H1 (cell line): Measurements from ENCODE around the gene KLHL40. TPM values are rescaled to one million over a fixed set of nuclear protein-coding genes. Genes with fewer than 3 reads are reported as not detected.
A peak's percentile ranks its signal among the peaks of the same experiment; 100 is the strongest.

ENCODE experiments used
- CTCF ChIA-PET: fragments of 300-600 bp; sonication (Branson Sonifier 250); formaldehyde crosslinking; loops from one replicate; lab custom pipeline; 2021; ENCODE audit not compliant: partially characterized antibody; lab: Charles Lee
- POLR2A ChIA-PET: fragments of 300-600 bp; sonication (Branson Sonifier 250); formaldehyde crosslinking; loops from one replicate; lab custom pipeline; 2021; ENCODE audit warnings: inconsistent platforms; ENCODE audit not compliant: partially characterized antibody; lab: Charles Lee
- DNase-seq, 2 experiments: peaks; one replicate each; pipeline versions ENCODE4 v3.0.0 to v3.0.0-alpha.2; 2010 to 2022; ENCODE audit warnings: low spot score in 2 of 2, low read depth in 1 of 2, mixed read lengths in 1 of 2
- FAIRE-seq: peaks from 2 replicates; lab custom pipeline; 2011; peaks lifted over from hg19 to GRCh38; lab: Jason Lieb, UNC
- H2AFZ ChIP-seq: 2 replicates; pipeline ENCODE4 v1.8.1; 2012; ENCODE audit warnings: low read length, inconsistent platforms
- H2AK5ac ChIP-seq: 2 replicates; pipeline ENCODE4 v1.6.1; 2013; ENCODE audit warnings: low read depth, low read length
- H2BK120ac ChIP-seq: replicated peaks from 2 replicates; pipeline ENCODE3; 2013; ENCODE audit warnings: low read depth, low read length, inconsistent platforms
- H2BK12ac ChIP-seq: 2 replicates; pipeline ENCODE4 v1.6.1; 2013; ENCODE audit warnings: low read depth, low read length
- H2BK15ac ChIP-seq: 2 replicates; pipeline ENCODE4 v1.6.1; 2013; ENCODE audit warnings: low read length
- H2BK20ac ChIP-seq: 2 replicates; pipeline ENCODE4 v1.6.1; 2013; ENCODE audit warnings: low read length
- H2BK5ac ChIP-seq: 2 replicates; pipeline ENCODE4 v1.6.1; 2013; ENCODE audit warnings: low read depth, low read length
- H3K14ac ChIP-seq: 2 replicates; pipeline ENCODE4 v1.6.1; 2013; ENCODE audit warnings: inconsistent platforms; ENCODE audit not compliant: insufficient read length
- H3K18ac ChIP-seq: 2 replicates; pipeline ENCODE4 v1.6.1; 2013; ENCODE audit warnings: low read length; ENCODE audit errors: extremely low read depth
- H3K23ac ChIP-seq: 2 replicates; pipeline ENCODE4 v1.6.1; 2013; ENCODE audit warnings: inconsistent platforms; ENCODE audit not compliant: insufficient read length
- H3K23me2 ChIP-seq: 2 replicates; pipeline ENCODE4 v1.6.1; 2013; ENCODE audit warnings: low read depth, low read length
- H3K27ac ChIP-seq: 2 replicates; pipeline ENCODE4 v1.6.1; 2011; ENCODE audit warnings: low read depth, low read length, inconsistent platforms
- H3K27me3 ChIP-seq, 4 experiments: replicated peaks in 1 of 4; 1 replicate in 1 of 4; 2 replicates in 3 of 4; pipeline versions ENCODE4 v1.6.1 to v1.8.1; 2011 to 2013; ENCODE audit warnings: low read length in 3 of 4, mild to moderate bottlenecking in 3 of 4, inconsistent platforms in 2 of 4, mixed read lengths in 2 of 4, moderate library complexity in 1 of 4; ENCODE audit not compliant: control insufficient read depth in 3 of 4, insufficient read depth in 3 of 4; ENCODE audit errors: extremely low read depth in 1 of 4
- H3K36me3 ChIP-seq, 4 experiments: 2 replicates each; pipeline versions ENCODE4 v1.6.1 to v1.8.1; 2011 to 2013; ENCODE audit warnings: mild to moderate bottlenecking in 4 of 4, low read length in 3 of 4, moderate library complexity in 2 of 4, control low read depth in 1 of 4, inconsistent platforms in 1 of 4; ENCODE audit not compliant: insufficient read depth in 4 of 4, control insufficient read depth in 2 of 4
- H3K4ac ChIP-seq: replicated peaks from 2 replicates; pipeline ENCODE3; 2013; ENCODE audit warnings: low read length, low read depth, mixed read lengths, inconsistent platforms; ENCODE audit not compliant: insufficient read length
- H3K4me1 ChIP-seq, 4 experiments: replicated peaks in 1 of 4; 1 replicate in 1 of 4; 2 replicates in 3 of 4; pipeline versions ENCODE4 v1.6.1 to v1.8.1; 2011 to 2013; ENCODE audit warnings: low read length in 3 of 4, inconsistent platforms in 2 of 4, mixed read lengths in 1 of 4; ENCODE audit not compliant: insufficient read depth in 4 of 4, control insufficient read depth in 3 of 4
- H3K4me2 ChIP-seq, 2 experiments: 2 replicates each; pipeline versions ENCODE4 v1.6.1 to v1.8.1; 2011 to 2013; ENCODE audit warnings: low read depth in 2 of 2, low read length in 2 of 2, control low read depth in 1 of 2, inconsistent platforms in 1 of 2, mild to moderate bottlenecking in 1 of 2; ENCODE audit not compliant: insufficient read depth in 1 of 2
- H3K4me3 ChIP-seq, 4 experiments: fragments of 200-600, 300-600 bp in 1 of 4; sonication (generic), shearing (Covaris generic), sonication (Bioruptor Twin) in 1 of 4; 2 replicates each; pipeline versions ENCODE4 v1.5.1 to v1.8.1; 2011 to 2016; ENCODE audit warnings: low read length in 4 of 4, low read depth in 3 of 4, control low read depth in 2 of 4, inconsistent platforms in 2 of 4, mild to moderate bottlenecking in 2 of 4, mixed read lengths in 1 of 4, moderate library complexity in 1 of 4; ENCODE audit not compliant: insufficient read depth in 2 of 4; ENCODE audit errors: extremely low read depth in 1 of 4
- H3K56ac ChIP-seq: replicated peaks from 2 replicates; pipeline ENCODE3; 2013; ENCODE audit warnings: low read depth, mild to moderate bottlenecking, mixed read lengths, low read length, inconsistent platforms; ENCODE audit not compliant: insufficient read length
- H3K79me1 ChIP-seq: 2 replicates; pipeline ENCODE4 v1.6.1; 2013; ENCODE audit warnings: low read depth, low read length, control low read depth
- H3K79me2 ChIP-seq, 2 experiments: 2 replicates each; pipeline versions ENCODE4 v1.6.1 to v1.8.1; 2012 to 2013; ENCODE audit warnings: low read length in 2 of 2, mild to moderate bottlenecking in 2 of 2, inconsistent platforms in 1 of 2; ENCODE audit not compliant: insufficient read depth in 2 of 2, control insufficient read depth in 1 of 2
- H3K9ac ChIP-seq, 4 experiments: replicated peaks in 1 of 4; 1 replicate in 1 of 4; 2 replicates in 3 of 4; pipeline versions ENCODE4 v1.6.1 to v1.8.1; 2011 to 2013; ENCODE audit warnings: low read depth in 3 of 4, low read length in 3 of 4, control low read depth in 2 of 4, mild to moderate bottlenecking in 2 of 4, moderate library complexity in 2 of 4, inconsistent platforms in 1 of 4; ENCODE audit errors: extremely low read depth in 1 of 4
- H3K9me3 ChIP-seq, 2 experiments: 2 replicates each; pipeline versions ENCODE4 v1.6.1 to v1.8.1; 2012 to 2013; ENCODE audit warnings: mild to moderate bottlenecking in 2 of 2, moderate library complexity in 2 of 2, control low read depth in 1 of 2, inconsistent platforms in 1 of 2, low read depth in 1 of 2, low read length in 1 of 2, mixed read lengths in 1 of 2; ENCODE audit not compliant: insufficient read depth in 2 of 2
- H4K20me1 ChIP-seq, 2 experiments: replicated peaks in 1 of 2; 2 replicates each; pipeline versions ENCODE3 to v1.8.1; 2011 to 2013; ENCODE audit warnings: inconsistent platforms in 2 of 2, low read length in 2 of 2, mild to moderate bottlenecking in 1 of 2; ENCODE audit not compliant: insufficient read depth in 2 of 2, control insufficient read depth in 1 of 2
- H4K5ac ChIP-seq: 2 replicates; pipeline ENCODE4 v1.6.1; 2013; ENCODE audit warnings: low read length, low read depth, mixed read lengths, inconsistent platforms; ENCODE audit not compliant: insufficient read length
- H4K8ac ChIP-seq: 2 replicates; pipeline ENCODE4 v1.8.0; 2013; ENCODE audit warnings: mild to moderate bottlenecking, moderate library complexity, low read length, inconsistent platforms; ENCODE audit not compliant: insufficient read depth; ENCODE audit errors: extremely low read depth
- H4K91ac ChIP-seq: replicated peaks from 2 replicates; pipeline ENCODE3; 2013; ENCODE audit warnings: low read length, mixed read lengths, inconsistent platforms; ENCODE audit not compliant: insufficient read length
- BRCA1 ChIP-seq: IDR thresholded peaks from 2 replicates; pipeline ENCODE4 v1.6.1; 2012; ENCODE audit warnings: low read depth, low read length, improper control_type of control experiment
- GTF2F1 ChIP-seq: IDR thresholded peaks from 2 replicates; pipeline ENCODE4 v1.6.1; 2012; ENCODE audit warnings: low read depth, low read length, improper control_type of control experiment, borderline replicate concordance
- RAD21 ChIP-seq, 2 experiments: IDR thresholded peaks in 1 of 2; conservative IDR thresholded peaks in 1 of 2; 2 replicates each; pipeline ENCODE4 v1.6.1; 2011; ENCODE audit warnings: low read depth in 2 of 2, low read length in 2 of 2, improper control_type of control experiment in 1 of 2, inconsistent platforms in 1 of 2, mild to moderate bottlenecking in 1 of 2, moderate library complexity in 1 of 2
- WGBS, 2 experiments: shearing (Covaris generic) in 1 of 2; methylation state at CpG; one replicate each; pipeline versions ENCODE4 v1.1.6 to v1.1.7; 2013 to 2015; ENCODE audit warnings: low lambda C conversion rate in 2 of 2, mixed read lengths in 2 of 2, inconsistent platforms in 1 of 2, low coverage in 1 of 2, missing lambda C conversion rate in 1 of 2; ENCODE audit not compliant: insufficient replicate concordance in 2 of 2, insufficient coverage in 1 of 2, insufficient read length in 1 of 2; ENCODE audit errors: extremely low coverage in 1 of 2, missing lambda C conversion rate in 1 of 2; 5-methylcytosine and 5-hydroxymethylcytosine counted together
- polyA plus RNA-seq, 7 experiments: library from polyadenylated mRNA; depleted of rRNA in 3 of 7; stranded (reverse) in 5 of 7; unstranded in 2 of 7; fragments of >200 nt in 5 of 7; fragments of 200-250 nt in 2 of 7; gene quantifications; 1 replicate in 5 of 7; 2 replicates in 1 of 7; 4 replicates in 1 of 7; pipeline versions ENCODE4 v1.2.1 to v1.2.3, GENCODE V29; 2011 to 2013; ENCODE audit warnings: missing spikeins in 2 of 7, mixed read lengths in 2 of 7
- total RNA-seq: library from RNA; stranded (reverse); fragmentation: NEBNext Ultra II Directional; extraction: Animal tissue kit (Norgen Biotek cat#: 25700); gene quantifications from 2 replicates; pipeline ENCODE4 v1.2.1, GENCODE V29; 2021
- TF ChIP-seq, protein P1 (sequence below), 3 experiments: IDR thresholded peaks; 1 replicate in 2 of 3; 2 replicates in 1 of 3; pipeline versions ENCODE4 v1.5.1 to v1.6.1; 2011; ENCODE audit warnings: low read length in 3 of 3, mild to moderate bottlenecking in 3 of 3, inconsistent platforms in 2 of 3, low read depth in 1 of 3, moderate library complexity in 1 of 3; ENCODE audit not compliant: insufficient read depth in 1 of 3; ENCODE audit errors: control extremely low read depth in 1 of 3

Gene KLHL40
- total and polyA plus RNA-seq, 2 of the 8 experiments (the other 6 are each of a cell fraction or from before 2014, with no cell fraction given), result 0.02 TPM; not detected in 1

DNA sequence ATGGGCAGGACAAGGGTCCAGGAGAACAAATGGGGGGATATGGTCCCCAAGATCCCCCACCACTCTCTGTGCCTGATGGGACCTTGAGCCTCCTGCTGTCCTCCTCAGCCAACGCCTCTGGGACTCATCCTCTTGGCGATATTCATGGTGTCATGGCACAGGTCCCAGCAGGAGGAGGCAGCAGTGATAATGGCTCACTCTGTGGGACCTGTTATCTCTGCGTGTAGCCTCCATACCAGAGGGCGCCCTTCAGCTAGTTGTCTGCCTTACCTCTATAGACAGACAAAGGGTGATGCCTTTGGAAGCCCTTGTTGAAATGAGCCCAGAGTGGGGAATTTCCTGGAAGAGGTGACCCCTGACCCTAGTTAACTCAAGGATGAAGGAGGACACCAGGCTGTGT lies 24.4 kb upstream of the KLHL40 start:
- Histone ChIP-seq H3K27ac (no peak overlapping the region), H3K23ac (no peak overlapping the region), H3K27me3 (no peaks in the 10 kb centered on the region), H2BK15ac (no peak overlapping the region), H4K20me1 (peaks cover 0 to 4% of the 10 kb centered on the region in 2 experiments), H4K5ac (no peak overlapping the region), H4K8ac (no peak overlapping the region), H3K79me2 (no peaks in the 10 kb centered on the region), H3K14ac (no peak overlapping the region), H3K4me1 (no peaks in the 10 kb centered on the region), H3K4me3 (no peak overlapping the region), H4K91ac (no peak overlapping the region), H3K23me2 (no peaks in the 10 kb centered on the region), H2BK5ac (no peak overlapping the region), H3K18ac (no peak overlapping the region), H2BK12ac (no peak overlapping the region), H3K4ac (no peak overlapping the region), H2AFZ (no peak overlapping the region), H3K4me2 (no peak overlapping the region), H2BK20ac (no peak overlapping the region), H3K36me3 (no peaks in the 10 kb centered on the region; a peak in 1 of 8 replicates), H2AK5ac (no peak overlapping the region), H2BK120ac (no peak overlapping the region), H3K56ac (no peak overlapping the region), H3K9me3 (no peaks in the 10 kb centered on the region), H3K79me1 (no peaks in the 10 kb centered on the region), H3K9ac (no peak overlapping the region)
- 74% methylated on average over 4 of the region's 4 CpGs; no CpG with 5 or more reads in 1 of the 2 experiments for WGBS, 2 experiments
- peak in 1 of 2 experiments; percentile 47 for DNase-seq
- POLR2A ChIA-PET, result interaction anchor here (0.8 to 1.4 kb wide), 6 partner anchors 10 to 143 kb away, joined by 3 to 4 read pairs (median 4); partner anchors contain the start of gene KLHL40
- FAIRE-seq, result no peak
- TF ChIP-seq BRCA1 (no peak), GTF2F1 (no peak), RAD21 (IDR thresholded peaks at IDR 0.05 in 1 of 2, conservative IDR thresholded peaks at IDR 0.05 in 1 of 2; ENCODE audit: low read depth in 2 of 2, low read length in 2 of 2) (peak; percentile 37 to 59)
- TF ChIP-seq, protein P1, sequence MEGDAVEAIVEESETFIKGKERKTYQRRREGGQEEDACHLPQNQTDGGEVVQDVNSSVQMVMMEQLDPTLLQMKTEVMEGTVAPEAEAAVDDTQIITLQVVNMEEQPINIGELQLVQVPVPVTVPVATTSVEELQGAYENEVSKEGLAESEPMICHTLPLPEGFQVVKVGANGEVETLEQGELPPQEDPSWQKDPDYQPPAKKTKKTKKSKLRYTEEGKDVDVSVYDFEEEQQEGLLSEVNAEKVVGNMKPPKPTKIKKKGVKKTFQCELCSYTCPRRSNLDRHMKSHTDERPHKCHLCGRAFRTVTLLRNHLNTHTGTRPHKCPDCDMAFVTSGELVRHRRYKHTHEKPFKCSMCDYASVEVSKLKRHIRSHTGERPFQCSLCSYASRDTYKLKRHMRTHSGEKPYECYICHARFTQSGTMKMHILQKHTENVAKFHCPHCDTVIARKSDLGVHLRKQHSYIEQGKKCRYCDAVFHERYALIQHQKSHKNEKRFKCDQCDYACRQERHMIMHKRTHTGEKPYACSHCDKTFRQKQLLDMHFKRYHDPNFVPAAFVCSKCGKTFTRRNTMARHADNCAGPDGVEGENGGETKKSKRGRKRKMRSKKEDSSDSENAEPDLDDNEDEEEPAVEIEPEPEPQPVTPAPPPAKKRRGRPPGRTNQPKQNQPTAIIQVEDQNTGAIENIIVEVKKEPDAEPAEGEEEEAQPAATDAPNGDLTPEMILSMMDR (IDR thresholded peaks at IDR 0.05; ENCODE audit: control extremely low read depth in 1 of 3, insufficient read depth in 1 of 3, low read depth in 1 of 3, low read length in 3 of 3), result peak in 2 of 3 experiments; percentile 56 to 66; a peak in 3 of 4 replicates
- CTCF ChIA-PET, result interaction anchor here (0.6 to 7.0 kb wide), 21 partner anchors 9 to 511 kb away, joined by 3 to 54 read pairs (median 5); partner anchors contain the start of genes HHATL and KLHL40
